Lower leg skin (tissue), 4 donors: ENCODE measurements around the gene NUMB. TPM values are rescaled to one million over a fixed set of nuclear protein-coding genes. Genes with fewer than 3 reads are reported as not detected.

Experiments
- DNase-seq, 2 donors: peaks; one replicate each; pipeline ENCODE4 v3.0.0-alpha.2; 2019; ENCODE audit warnings: low spot score in 2 of 2
- H3K4me3 ChIP-seq: fragments of 200-600 bp; sonication (generic); 2 replicates; pipeline ENCODE4 v1.5.1; 2017; ENCODE audit warnings: mild to moderate bottlenecking, low read depth; ENCODE audit not compliant: poor library complexity, severe bottlenecking
- CTCF ChIP-seq, 3 donors: fragments of 450-650 bp; IDR thresholded peaks; one replicate each; pipeline ENCODE4 v1.5.1; 2016; ENCODE audit warnings: antibody characterized with exemption in 3 of 3, mild to moderate bottlenecking in 3 of 3, moderate library complexity in 2 of 3
- POLR2A ChIP-seq, 2 donors: fragments of 450-650 bp; IDR thresholded peaks; one replicate each; pipeline ENCODE4 v1.6.1; 2016 to 2017; ENCODE audit warnings: antibody characterized with exemption in 2 of 2, mild to moderate bottlenecking in 1 of 2, moderate library complexity in 1 of 2
- WGBS, 2 donors: methylation state at CpG; one replicate each; pipeline ENCODE4 v1.1.5; 2018; 5-methylcytosine and 5-hydroxymethylcytosine counted together
- intact Hi-C: fragments of 100-400 bp; cut with DNase I; formaldehyde crosslinking; loops from one replicate; pipeline ENCODE4 v1.15.0; 2023; ENCODE audit warnings: low total_unique reads
- total RNA-seq, 4 donors: library from RNA; depleted of rRNA; stranded (reverse); fragments of >200 nt; gene quantifications; one replicate each; pipeline ENCODE4 v1.1.0, GENCODE V29; 2016

Gene NUMB
- total RNA-seq, 4 donors from 2014 or later = 30.3 to 69.0 (median 43.2) TPM

- peak in 1 of 2 donors; percentile 73 for DNase-seq
- intact Hi-C loops = no loop called here
- 93% methylated on average over 13 to 22 of the region's 23 CpGs for WGBS, 2 donors
- no peak overlapping the region for H3K4me3 ChIP-seq
- TF ChIP-seq POLR2A (IDR thresholded peaks at IDR 0.05) = no peak
Observed at GRCh38 chr14:73264080-73264884, 194.1 kb downstream of the NUMB start.

GRCh38 chr14:73263606-73264005, 194.7 kb downstream of the NUMB start:
- WGBS, 2 donors = 75 to 80% methylated on average over 5 to 6 of the region's 7 CpGs
- peak in 1 of 2 donors; percentile 68 for DNase-seq
- intact Hi-C loops = no loop called here
- TF ChIP-seq POLR2A (IDR thresholded peaks at IDR 0.05) (no peak), CTCF (IDR thresholded peaks at IDR 0.05) (no peak)
- H3K4me3 ChIP-seq = no peak overlapping the region

- no peak overlapping the region for H3K4me3 ChIP-seq
- TF ChIP-seq CTCF (IDR thresholded peaks at IDR 0.05) (no peak), POLR2A (IDR thresholded peaks at IDR 0.05) (no peak)
- WGBS, 2 donors = 86 to 89% methylated on average over 12 to 14 of the region's 20 CpGs
- intact Hi-C loops = no loop called here
- peak in 1 of 2 donors; percentile 80 for DNase-seq
Observed at GRCh38 chr14:73262427-73263183, 195.7 kb downstream of the NUMB start.

GRCh38 chr14:73261520-73262426, 196.6 kb downstream of the NUMB start:
- DNase-seq = peak in 1 of 2 donors; percentile 73
- TF ChIP-seq CTCF (IDR thresholded peaks at IDR 0.05) = no peak
- TF ChIP-seq POLR2A (IDR thresholded peaks at IDR 0.05) = no peak
- WGBS, 2 donors = 90 to 92% methylated on average over 12 of the region's 15 CpGs
- intact Hi-C loops = no loop called here
- H3K4me3 ChIP-seq = no peak overlapping the region

DNA sequence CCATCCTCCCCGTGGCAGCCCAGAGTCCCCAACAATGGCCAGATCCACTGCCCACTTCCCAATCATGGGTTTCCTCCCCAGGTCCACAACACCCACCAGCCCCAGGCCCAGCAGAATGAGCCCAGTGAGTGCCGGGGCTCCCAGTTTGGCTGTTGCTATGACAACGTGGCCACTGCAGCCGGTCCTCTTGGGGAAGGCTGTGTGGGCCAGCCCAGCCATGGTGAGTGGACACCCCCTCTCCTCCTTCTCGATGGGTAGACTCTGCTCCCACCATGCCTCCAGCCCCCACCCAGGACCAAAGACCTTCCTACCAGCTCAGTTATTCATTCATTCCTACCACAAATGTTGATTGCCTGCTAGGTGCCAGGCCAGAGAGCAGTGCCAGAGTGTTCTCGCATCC, 197.3 kb downstream of the NUMB start:
- H3K4me3 ChIP-seq = no peak overlapping the region
- peak in 1 of 2 donors; percentile 77 for DNase-seq
- TF ChIP-seq POLR2A (IDR thresholded peaks at IDR 0.05) (no peak), CTCF (IDR thresholded peaks at IDR 0.05) (no peak)
- intact Hi-C loops = no loop called here
- WGBS, 2 donors = 79 to 85% methylated on average over 6 of the region's 6 CpGs
